Measurements from ENCODE around the gene MCTP1.

- TF ChIP-seq CTCF (IDR thresholded peaks at IDR 0.05 in 2 of 3, conservative IDR thresholded peaks at IDR 0.05 in 1 of 3; ENCODE audit: insufficient read depth in 2 of 3, low read depth in 1 of 3, low read length in 3 of 3) (peak in 1 of 3 experiments; percentile 25; a peak in 2 of 6 replicates), ZC3H8 (IDR thresholded peaks at IDR 0.05) (no peak), ZBTB26 (CRISPR knock-in tag; IDR thresholded peaks at IDR 0.05) (no peak), ZNF444 (CRISPR knock-in tag; IDR thresholded peaks at IDR 0.05) (no peak), POLR2H (tag; IDR thresholded peaks at IDR 0.05; ENCODE audit: low read depth) (no peak), MEF2D (tag; conservative IDR thresholded peaks at IDR 0.05; ENCODE audit: low read depth) (no peak), ZNF274 (IDR thresholded peaks at IDR 0.05; ENCODE audit: borderline replicate concordance, low read depth, low read length) (no peak), ZSCAN29 (IDR thresholded peaks at IDR 0.05) (no peak)
These were observed 315.7 kb downstream of the MCTP1 start for GRCh38 chr5:94969174-94969573.
